IMR-90 (cell line): ENCODE results near the gene GAREM2. TPM values are rescaled to one million over a fixed set of nuclear protein-coding genes. Genes with fewer than 3 reads are reported as not detected.

Experiments
- ATAC-seq: fragments of 200-7000 bp; cut with Tn5 transposase; 2 replicates; pipeline ENCODE4 v1.9.1; 2020; ENCODE audit warnings: low read depth, mild to moderate bottlenecking, moderate library complexity
- BruUV-seq: library from RNA; stranded (reverse); fragments of 400-500 nt; replicated peaks from 2 replicates; lab custom pipeline; 2021; lab: Mats Ljungman, UMichigan
- CTCF ChIA-PET: fragments of 300-600 bp; formaldehyde crosslinking; extraction: SDS; loops from one replicate; lab custom pipeline; 2021; ENCODE audit warnings: antibody characterized with exemption; lab: Yijun Ruan, JAX
- POLR2A ChIA-PET: fragments of 300-600 bp; sonication (Branson Sonifier 250); formaldehyde crosslinking; loops from one replicate; lab custom pipeline; 2022; ENCODE audit warnings: antibody characterized with exemption; ENCODE audit not compliant: unreplicated experiment; lab: Charles Lee
- DNase-seq: peaks from one replicate; pipeline ENCODE4 v3.0.0; 2013
- H2AFZ ChIP-seq: replicated peaks from 2 replicates; pipeline ENCODE3; 2013; ENCODE audit warnings: low read length, mild to moderate bottlenecking; ENCODE audit not compliant: poor library complexity
- H2AK5ac ChIP-seq: 2 replicates; pipeline ENCODE4 v1.6.1; 2013; ENCODE audit warnings: low read depth, low read length, inconsistent platforms
- H2AK9ac ChIP-seq: replicated peaks from 2 replicates; pipeline ENCODE3; 2013; ENCODE audit warnings: mild to moderate bottlenecking, low read depth, low read length, moderate library complexity; ENCODE audit not compliant: poor library complexity
- H2BK120ac ChIP-seq: 2 replicates; pipeline ENCODE4 v1.6.1; 2013; ENCODE audit warnings: low read depth, low read length, inconsistent platforms
- H2BK15ac ChIP-seq: 3 replicates; pipeline ENCODE4 v1.6.1; 2013; ENCODE audit warnings: low read depth, low read length, inconsistent platforms
- H2BK20ac ChIP-seq: 2 replicates; pipeline ENCODE4 v1.6.1; 2013; ENCODE audit warnings: low read depth, mild to moderate bottlenecking, inconsistent platforms, low read length, moderate library complexity
- H2BK5ac ChIP-seq: 2 replicates; pipeline ENCODE4 v1.6.1; 2013; ENCODE audit warnings: mild to moderate bottlenecking, low read depth, low read length, inconsistent platforms; ENCODE audit not compliant: poor library complexity, severe bottlenecking
- H3K14ac ChIP-seq: replicated peaks from 2 replicates; pipeline ENCODE4 v1.6.1; 2013; ENCODE audit warnings: low read depth, low read length, inconsistent platforms
- H3K18ac ChIP-seq: 2 replicates; pipeline ENCODE4 v1.6.1; 2013; ENCODE audit warnings: low read depth, low read length, control low read depth
- H3K23ac ChIP-seq: 2 replicates; pipeline ENCODE4 v1.6.1; 2013; ENCODE audit warnings: low read depth, low read length, inconsistent platforms
- H3K27ac ChIP-seq: 2 replicates; pipeline ENCODE4 v1.5.1; 2013; ENCODE audit warnings: mild to moderate bottlenecking, control low read depth, low read length; ENCODE audit not compliant: insufficient read depth
- H3K27me3 ChIP-seq: 2 replicates; pipeline ENCODE4 v1.6.1; 2013; ENCODE audit warnings: low read length; ENCODE audit not compliant: control insufficient read depth, insufficient read depth
- H3K36me3 ChIP-seq: 2 replicates; pipeline ENCODE4 v1.6.1; 2013; ENCODE audit warnings: low read length, mixed read lengths; ENCODE audit not compliant: control insufficient read depth, insufficient read depth
- H3K4ac ChIP-seq: 2 replicates; pipeline ENCODE4 v1.6.1; 2013; ENCODE audit warnings: low read depth, low read length, inconsistent platforms
- H3K4me1 ChIP-seq: 2 replicates; pipeline ENCODE4 v1.6.1; 2013; ENCODE audit warnings: low read length, mixed read lengths; ENCODE audit not compliant: control insufficient read depth, insufficient read depth
- H3K4me2 ChIP-seq: 2 replicates; pipeline ENCODE4 v1.6.1; 2013; ENCODE audit warnings: low read depth, mild to moderate bottlenecking, control low read depth, low read length, moderate library complexity
- H3K4me3 ChIP-seq: 2 replicates; pipeline ENCODE4 v1.5.1; 2013; ENCODE audit warnings: low read depth, mild to moderate bottlenecking, control low read depth, low read length, moderate library complexity; ENCODE audit not compliant: insufficient read depth
- H3K56ac ChIP-seq: 2 replicates; pipeline ENCODE4 v1.6.1; 2013; ENCODE audit warnings: low read length, inconsistent platforms; ENCODE audit not compliant: insufficient read depth; ENCODE audit errors: extremely low read depth
- H3K79me1 ChIP-seq, 2 experiments: 2 replicates each; pipeline ENCODE4 v1.6.1; 2013; ENCODE audit warnings: low read length in 2 of 2, inconsistent platforms in 1 of 2, low read depth in 1 of 2
- H3K9ac ChIP-seq: 2 replicates; pipeline ENCODE4 v1.6.1; 2013; ENCODE audit warnings: low read depth, low read length, control low read depth
- H3K9me1 ChIP-seq: 2 replicates; pipeline ENCODE4 v1.6.1; 2013; ENCODE audit warnings: low read length, inconsistent platforms; ENCODE audit not compliant: insufficient read depth
- H3K9me3 ChIP-seq: 2 replicates; pipeline ENCODE4 v1.6.1; 2013; ENCODE audit warnings: low read length; ENCODE audit not compliant: control insufficient read depth, insufficient read depth
- H4K20me1 ChIP-seq: 2 replicates; pipeline ENCODE4 v1.6.1; 2013; ENCODE audit warnings: low read length, inconsistent platforms; ENCODE audit not compliant: insufficient read depth
- H4K5ac ChIP-seq: 2 replicates; pipeline ENCODE4 v1.6.1; 2013; ENCODE audit warnings: mild to moderate bottlenecking, low read depth, low read length, control low read depth
- H4K8ac ChIP-seq, 2 experiments: 2 replicates each; pipeline ENCODE4 v1.6.1; 2013; ENCODE audit warnings: low read depth in 2 of 2, low read length in 2 of 2, control low read depth in 1 of 2, inconsistent platforms in 1 of 2
- H4K91ac ChIP-seq: 2 replicates; pipeline ENCODE4 v1.6.1; 2013; ENCODE audit warnings: low read depth, low read length, inconsistent platforms; ENCODE audit not compliant: insufficient read depth
- CEBPB ChIP-seq: IDR thresholded peaks from 2 replicates; pipeline ENCODE4 v1.6.1; 2012; ENCODE audit warnings: low read depth, low read length, improper control_type of control experiment
- CHD1 ChIP-seq: IDR thresholded peaks from 2 replicates; pipeline ENCODE4 v1.6.1; 2012; ENCODE audit warnings: low read depth, low read length, improper control_type of control experiment
- FOS ChIP-seq: fragments of 150-350 bp; IDR thresholded peaks from 2 replicates; pipeline ENCODE4 v1.6.1; 2016; ENCODE audit warnings: low read depth, low read length
- MAFK ChIP-seq: IDR thresholded peaks from 2 replicates; pipeline ENCODE4 v1.6.1; 2012; ENCODE audit warnings: low read depth, low read length, improper control_type of control experiment
- MXI1 ChIP-seq: IDR thresholded peaks from 2 replicates; pipeline ENCODE4 v1.6.1; 2012; ENCODE audit warnings: low read depth, mild to moderate bottlenecking, low read length, moderate library complexity, borderline replicate concordance
- NFE2L2 ChIP-seq: fragments of 150-350 bp; IDR thresholded peaks from 2 replicates; pipeline ENCODE4 v1.6.1; 2016; ENCODE audit warnings: low read depth, mild to moderate bottlenecking, low read length
- RAD21 ChIP-seq: IDR thresholded peaks from 2 replicates; pipeline ENCODE4 v1.6.1; 2012; ENCODE audit warnings: low read length, improper control_type of control experiment
- RCOR1 ChIP-seq: IDR thresholded peaks from 2 replicates; pipeline ENCODE4 v1.6.1; 2012; ENCODE audit warnings: mild to moderate bottlenecking, low read length, improper control_type of control experiment; ENCODE audit not compliant: insufficient replicate concordance
- RFX5 ChIP-seq: IDR thresholded peaks from 2 replicates; pipeline ENCODE4 v1.8.0; 2012; ENCODE audit warnings: low read depth, mild to moderate bottlenecking, low read length, moderate library complexity
- WGBS, 2 experiments: methylation state at CpG; one replicate each; pipeline versions ENCODE4 v1.1.5 to v1.1.7; 2013; ENCODE audit warnings: missing lambda C conversion rate in 2 of 2; ENCODE audit not compliant: insufficient read length in 1 of 2; ENCODE audit errors: extremely low coverage in 2 of 2; 5-methylcytosine and 5-hydroxymethylcytosine counted together
- dilution Hi-C: fragments of 300-500 bp; cut with HindIII; formaldehyde crosslinking; loops from one replicate; pipeline ENCODE4 v1.14.3; 2018; ENCODE audit warnings: low sequenced_read_pairs; ENCODE audit not compliant: unreplicated experiment
- in situ Hi-C: fragments of 300-500 bp; cut with MboI; formaldehyde crosslinking; loops from 3 replicates; pipeline ENCODE4 v1.14.3; 2019; ENCODE audit warnings: low sequenced_read_pairs, inconsistent platforms, mixed read lengths
- intact Hi-C: fragments of 100-400 bp; cut with micrococcal nuclease; formaldehyde crosslinking; loops from 2 replicates; pipeline ENCODE4 v1.10.0; 2022
- polyA plus RNA-seq, 3 experiments: library from polyadenylated mRNA; depleted of rRNA; stranded (reverse); fragments of >200 nt; gene quantifications; 2 replicates each; pipeline ENCODE4 v1.2.3, GENCODE V29; 2012; ENCODE audit warnings: low replicate concordance in 1 of 3
- total RNA-seq: library from RNA; depleted of rRNA; stranded (reverse); fragments of >200 nt; gene quantifications from 2 replicates; pipeline ENCODE4 v1.2.3, GENCODE V29; 2012
- TF ChIP-seq, protein P1 (sequence below): conservative IDR thresholded peaks from 2 replicates; pipeline ENCODE4 v1.5.1; 2012; ENCODE audit warnings: mild to moderate bottlenecking, low read depth, low read length, improper control_type of control experiment
- TF ChIP-seq, protein P2 (sequence below): fragments of 150-350 bp; IDR thresholded peaks from 2 replicates; pipeline ENCODE4 v1.6.1; 2017; ENCODE audit warnings: mild to moderate bottlenecking, antibody characterized with exemption, low read length, low read depth

GAREM2 gene
- total and polyA plus RNA-seq, 2 of the 4 experiments (the other 2 are of a cell fraction), result 0.36 to 1.8 TPM

DNA sequence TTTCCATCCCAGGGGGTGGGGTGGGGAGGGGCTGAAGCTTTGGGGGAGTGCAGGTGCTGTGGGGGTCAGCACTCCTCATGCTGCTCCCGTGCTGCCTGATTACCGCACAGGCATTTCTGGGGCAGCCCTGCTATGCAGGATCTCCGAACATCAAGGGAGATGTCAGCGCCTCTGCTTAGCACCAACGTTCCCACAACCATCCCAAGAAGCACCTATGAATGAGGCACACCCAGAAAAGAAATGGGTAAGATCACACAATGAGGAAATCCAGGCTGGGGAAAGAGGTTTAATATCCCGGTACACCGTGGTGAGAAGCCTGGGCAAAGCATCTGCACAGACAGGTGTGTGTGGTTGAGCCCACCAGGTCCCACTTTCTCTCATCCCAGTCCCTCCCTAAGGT, 17.5 kb downstream of the GAREM2 start:
- Histone ChIP-seq H2BK20ac (no peak overlapping the region), H3K4me3 (no peak overlapping the region), H2BK5ac (no peak overlapping the region), H2AK9ac (no peak overlapping the region), H3K4ac (no peak overlapping the region), H2AFZ (no peak overlapping the region), H3K23ac (no peak overlapping the region), H4K91ac (no peak overlapping the region), H4K8ac (no peak overlapping the region), H2BK15ac (no peak overlapping the region), H3K14ac (no peak overlapping the region), H3K4me2 (no peak overlapping the region), H3K4me1 (no peaks in the 10 kb centered on the region), H3K9me1 (peaks cover 10% of the 10 kb centered on the region; the same call in 1 of the 2 replicates), H4K5ac (no peak overlapping the region), H3K27me3 (no peaks in the 10 kb centered on the region), H3K9me3 (no peaks in the 10 kb centered on the region), H4K20me1 (0 out of 2 replicates have a peak, but pooled peaks cover 3% of the 10 kb centered on the region), H3K79me1 (no peaks in the 10 kb centered on the region), H3K36me3 (peaks cover 33% of the 10 kb centered on the region), H2AK5ac (no peak overlapping the region), H3K27ac (no peak overlapping the region), H3K18ac (no peak overlapping the region), H2BK120ac (no peak overlapping the region), H3K9ac (no peak overlapping the region), H3K56ac (no peak overlapping the region)
- in situ Hi-C loops (no loop called here), intact Hi-C loops (no loop called here), dilution Hi-C loops (no loop called here)
- no CpG with 5 or more reads among the region's 7 CpGs for WGBS, 2 experiments
- DNase-seq (no peak), ATAC-seq (no peak)
- CTCF ChIA-PET, result no interaction called here
- TF ChIP-seq RFX5 (no peak), MXI1 (no peak), RAD21 (no peak), RCOR1 (no peak), CHD1 (no peak), NFE2L2 (no peak), FOS (no peak), MAFK (no peak), CEBPB (no peak)
- TF ChIP-seq, protein P1, sequence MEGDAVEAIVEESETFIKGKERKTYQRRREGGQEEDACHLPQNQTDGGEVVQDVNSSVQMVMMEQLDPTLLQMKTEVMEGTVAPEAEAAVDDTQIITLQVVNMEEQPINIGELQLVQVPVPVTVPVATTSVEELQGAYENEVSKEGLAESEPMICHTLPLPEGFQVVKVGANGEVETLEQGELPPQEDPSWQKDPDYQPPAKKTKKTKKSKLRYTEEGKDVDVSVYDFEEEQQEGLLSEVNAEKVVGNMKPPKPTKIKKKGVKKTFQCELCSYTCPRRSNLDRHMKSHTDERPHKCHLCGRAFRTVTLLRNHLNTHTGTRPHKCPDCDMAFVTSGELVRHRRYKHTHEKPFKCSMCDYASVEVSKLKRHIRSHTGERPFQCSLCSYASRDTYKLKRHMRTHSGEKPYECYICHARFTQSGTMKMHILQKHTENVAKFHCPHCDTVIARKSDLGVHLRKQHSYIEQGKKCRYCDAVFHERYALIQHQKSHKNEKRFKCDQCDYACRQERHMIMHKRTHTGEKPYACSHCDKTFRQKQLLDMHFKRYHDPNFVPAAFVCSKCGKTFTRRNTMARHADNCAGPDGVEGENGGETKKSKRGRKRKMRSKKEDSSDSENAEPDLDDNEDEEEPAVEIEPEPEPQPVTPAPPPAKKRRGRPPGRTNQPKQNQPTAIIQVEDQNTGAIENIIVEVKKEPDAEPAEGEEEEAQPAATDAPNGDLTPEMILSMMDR, result no peak
- TF ChIP-seq, protein P2, sequence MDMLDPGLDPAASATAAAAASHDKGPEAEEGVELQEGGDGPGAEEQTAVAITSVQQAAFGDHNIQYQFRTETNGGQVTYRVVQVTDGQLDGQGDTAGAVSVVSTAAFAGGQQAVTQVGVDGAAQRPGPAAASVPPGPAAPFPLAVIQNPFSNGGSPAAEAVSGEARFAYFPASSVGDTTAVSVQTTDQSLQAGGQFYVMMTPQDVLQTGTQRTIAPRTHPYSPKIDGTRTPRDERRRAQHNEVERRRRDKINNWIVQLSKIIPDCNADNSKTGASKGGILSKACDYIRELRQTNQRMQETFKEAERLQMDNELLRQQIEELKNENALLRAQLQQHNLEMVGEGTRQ, result no peak
- BruUV-seq, result no TSS peak
- POLR2A ChIA-PET, result no interaction called here
